Measurements from ENCODE around the gene STARD6.
"Not testable (repeated sequence)": the region's sequence is repeated elsewhere in the genome, so short reads cannot be mapped to it uniquely, and the experiment has no call there.

The STARD6 gene

DNA sequence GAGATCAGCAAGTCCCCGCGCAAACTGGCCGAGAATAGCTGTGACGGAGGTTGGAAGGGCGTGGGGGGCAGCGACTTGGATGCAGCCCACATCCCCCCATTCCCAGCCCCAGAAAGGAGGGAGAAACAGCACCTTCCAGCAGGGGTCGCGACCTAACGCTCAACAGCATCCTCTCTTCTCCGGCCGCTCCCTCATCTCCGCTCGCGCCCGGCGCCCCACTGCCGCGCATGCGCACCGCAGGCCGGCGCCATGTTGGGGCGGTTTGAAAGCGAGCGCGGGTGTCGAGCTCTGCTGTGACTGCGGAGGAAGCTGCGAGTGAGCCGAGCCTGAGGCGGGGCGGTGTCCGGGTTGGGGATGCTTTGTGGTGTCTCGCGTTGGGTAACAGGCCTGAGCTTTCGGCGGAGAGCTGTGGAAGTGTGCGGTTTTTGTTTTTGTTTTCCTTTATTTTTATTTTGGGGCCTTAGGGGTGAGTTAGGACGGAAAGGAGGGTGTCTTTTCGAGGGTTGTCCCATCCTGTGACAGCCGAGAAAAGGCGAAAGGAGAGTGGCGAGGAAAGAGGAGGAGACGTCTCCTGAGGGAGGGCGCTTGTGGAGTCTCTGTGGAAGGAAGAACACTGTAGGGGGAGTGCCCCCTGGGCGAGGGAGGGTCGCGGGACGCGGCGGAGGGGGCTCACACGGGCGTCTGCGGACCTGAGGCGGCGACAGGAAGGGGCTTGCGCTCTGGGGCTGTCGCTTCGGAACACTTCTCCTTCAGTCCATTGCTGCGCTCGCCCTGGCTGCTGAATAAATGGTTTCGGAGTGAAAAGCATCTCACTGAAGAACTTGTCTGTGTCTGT lies at the start of gene STARD6, which contains the start of gene C18orf54:
Gene STARD6 (minus strand): TSS at position 199 of the 835 bp plus-strand sequence. CDS start 3,285 bp downstream, outside the sequence.
Gene C18orf54 (plus strand): TSS at position 247 of the 835 bp plus-strand sequence. CDS start 2,667 bp downstream, outside the sequence.
- DNase-seq, result peak; percentile 84 to 92

GRCh38 chr18:54405290-54405689 lies 47.6 kb upstream of the STARD6 start:
- DNase-seq, result no peak

DNA sequence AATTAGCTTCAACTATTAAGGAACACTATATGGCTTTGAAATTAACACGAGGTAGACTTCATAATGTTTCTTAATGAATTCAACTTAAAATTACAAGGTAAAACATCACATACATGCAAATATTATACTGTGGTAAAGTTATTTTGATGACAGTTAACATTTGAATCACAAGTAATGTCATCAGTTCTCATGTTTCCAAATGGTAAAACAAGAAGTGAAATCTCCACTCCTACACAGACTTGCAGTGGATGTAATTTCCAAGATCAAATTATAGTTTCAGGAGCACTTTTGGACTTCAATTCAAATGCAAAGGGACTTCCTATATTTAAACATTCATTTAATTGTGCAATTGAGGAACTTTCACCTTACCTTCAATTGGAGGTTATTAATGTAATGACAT lies 39.1 kb upstream of the STARD6 start:
- no peak for DNase-seq

DNA sequence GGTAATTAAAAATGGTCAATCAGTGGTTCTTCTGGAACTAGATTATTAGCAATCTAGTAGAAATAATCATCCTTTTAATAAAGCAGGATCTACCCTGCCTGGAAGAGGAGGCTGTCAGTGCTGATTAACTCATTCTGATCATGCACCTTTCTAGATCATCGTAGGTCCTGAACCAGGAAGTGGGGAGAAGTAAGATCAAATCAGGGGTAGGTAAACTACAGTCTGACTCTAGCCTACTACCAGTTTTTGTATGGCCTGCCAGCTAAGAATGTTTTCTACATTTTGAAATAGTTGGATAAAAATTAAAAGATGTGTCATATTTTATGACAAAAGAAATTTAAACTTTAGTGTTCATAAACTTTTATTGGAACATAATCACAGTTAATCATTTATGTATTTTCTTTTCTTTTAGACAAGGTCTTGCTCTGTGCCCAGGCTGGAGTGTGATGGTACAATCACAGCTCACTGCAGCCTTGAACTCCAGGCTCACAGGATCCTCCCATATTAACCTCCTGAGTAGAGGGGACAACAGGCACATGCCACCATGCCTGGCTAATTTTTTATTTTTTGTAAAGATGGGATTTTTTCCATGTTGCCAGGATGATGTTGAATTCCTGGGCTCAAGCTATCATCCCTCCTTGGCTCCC lies 36.1 kb upstream of the STARD6 start:
- no peak for DNase-seq

DNA sequence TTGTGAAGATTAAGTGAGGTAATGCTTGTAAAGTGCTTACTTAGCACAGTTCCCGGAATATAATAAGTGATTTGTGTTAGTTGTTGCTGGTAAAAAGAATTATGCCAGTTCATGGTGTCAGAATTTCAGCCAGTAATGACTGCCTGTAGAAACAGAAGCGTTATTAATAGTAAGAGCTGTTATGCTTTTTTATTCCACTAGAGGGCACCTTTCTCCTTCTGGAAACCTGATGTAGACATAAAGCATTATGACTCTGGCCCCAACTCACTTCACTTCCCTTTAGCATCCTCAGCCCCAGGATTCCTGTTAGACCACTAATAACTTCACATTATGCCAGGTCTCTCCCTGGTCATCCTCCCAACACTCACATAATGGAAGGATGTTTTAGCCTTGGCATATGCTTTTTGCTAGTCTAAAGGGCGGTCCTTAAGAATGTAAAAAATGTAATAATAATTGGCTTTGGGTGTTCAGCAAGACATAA lies 34.9 kb upstream of the STARD6 start:
- peak; percentile 22 to 60 for DNase-seq

DNA sequence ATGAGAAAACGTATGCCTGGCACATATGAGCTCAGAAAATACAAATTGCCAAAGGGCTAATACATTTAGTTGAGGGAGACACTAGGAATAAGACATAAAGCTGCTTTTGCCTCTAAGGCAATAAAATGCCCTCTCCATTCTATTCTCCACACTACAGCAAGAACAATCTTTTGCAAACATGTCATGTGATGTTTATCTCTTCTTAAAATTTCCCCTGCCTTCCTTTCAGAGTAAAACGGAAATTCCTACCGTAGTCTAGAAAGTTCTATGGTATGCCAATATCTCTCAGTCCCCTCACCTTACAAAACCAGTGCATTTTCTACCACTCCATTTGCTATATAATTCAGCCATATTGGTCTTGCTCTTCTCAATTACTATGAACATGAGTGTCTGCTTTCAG lies 33.2 kb upstream of the STARD6 start:
- DNase-seq, result no peak

DNA sequence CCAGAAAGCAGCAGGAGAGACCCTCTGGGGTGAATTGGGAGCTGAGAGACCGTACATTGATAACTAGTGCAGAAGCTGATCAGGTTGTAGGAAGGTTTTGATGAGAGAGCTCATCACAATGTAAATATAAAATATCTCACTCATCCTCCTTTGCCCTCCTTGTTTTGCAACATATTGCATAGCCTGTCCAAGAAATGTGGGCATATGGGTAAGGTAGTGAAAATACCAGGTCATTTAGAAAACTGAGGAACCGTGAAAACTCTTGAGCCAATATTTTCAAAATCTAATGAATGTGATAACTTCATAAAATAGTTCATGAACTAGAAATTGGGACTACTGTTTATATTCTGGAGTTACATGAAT lies 31.5 kb upstream of the STARD6 start:
- no peak for DNase-seq

GRCh38 chr18:54388203-54389142 lies 30.8 kb upstream of the STARD6 start:
- no peak for DNase-seq

DNA sequence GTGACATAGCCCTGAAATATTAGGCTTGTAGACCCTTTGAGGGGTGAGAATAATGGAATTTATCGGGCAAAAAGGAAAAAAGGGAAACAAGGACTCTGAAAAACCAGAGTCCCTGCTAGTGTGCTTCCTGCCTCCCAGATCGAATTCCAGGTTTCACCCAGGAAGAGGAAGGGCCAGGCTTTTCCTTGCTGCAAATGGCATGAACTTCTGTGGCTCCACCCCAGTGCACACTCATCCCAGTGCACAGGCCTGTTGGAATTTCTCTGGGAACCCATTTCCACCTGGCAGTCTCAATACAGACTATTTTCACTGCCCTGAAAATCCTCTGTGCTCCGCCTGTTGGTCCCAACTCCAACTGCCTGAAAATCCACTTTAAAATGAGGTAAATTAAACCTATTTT lies 30.0 kb upstream of the STARD6 start:
- DNase-seq, result no peak

GRCh38 chr18:54386800-54387495 lies 29.3 kb upstream of the STARD6 start:
- DNase-seq, result not testable (repeated sequence)

DNA sequence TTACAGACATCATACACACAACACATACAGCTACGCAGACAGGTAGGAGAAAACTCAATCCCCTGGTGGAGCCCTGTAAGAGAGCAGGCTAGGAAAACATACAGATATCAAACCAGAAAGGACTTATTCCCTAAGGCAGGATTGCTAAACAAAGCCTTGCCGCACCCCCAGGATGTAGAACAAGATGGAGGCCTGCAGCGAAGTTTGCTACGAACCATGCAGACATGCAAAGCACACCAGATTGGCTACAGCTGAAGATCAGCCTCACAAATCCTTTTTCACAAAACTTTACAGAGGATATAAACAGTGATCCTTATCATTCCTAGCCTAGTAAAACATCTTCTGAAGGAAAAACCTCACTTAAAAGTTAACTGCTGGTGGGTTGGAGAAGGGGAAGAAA lies 28.4 kb upstream of the STARD6 start:
- no peak for DNase-seq

- no peak for DNase-seq
Observed at GRCh38 chr18:54382733-54383252, 25.1 kb upstream of the STARD6 start.

- no peak for DNase-seq
Observed at GRCh38 chr18:54382076-54382475, 24.4 kb upstream of the STARD6 start.

DNA sequence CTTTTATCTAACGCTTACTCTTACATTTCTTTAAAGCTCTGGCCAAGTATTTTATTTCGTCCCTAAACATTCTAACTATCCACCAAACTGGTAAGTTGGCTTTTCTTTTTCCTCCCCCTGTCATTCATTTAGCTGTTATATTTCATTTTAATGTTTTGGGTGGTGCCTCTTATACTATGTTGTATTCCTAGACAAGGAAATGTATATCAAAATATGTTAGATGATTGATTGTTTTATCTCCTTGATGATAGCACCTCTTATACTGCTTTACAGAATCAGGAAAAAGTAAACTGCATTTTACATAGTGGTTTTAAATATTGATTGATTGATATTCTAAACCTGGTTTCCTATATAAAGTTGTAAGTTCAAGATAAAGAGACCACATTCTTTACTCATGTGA lies 24.0 kb upstream of the STARD6 start:
- DNase-seq, result no peak

DNA sequence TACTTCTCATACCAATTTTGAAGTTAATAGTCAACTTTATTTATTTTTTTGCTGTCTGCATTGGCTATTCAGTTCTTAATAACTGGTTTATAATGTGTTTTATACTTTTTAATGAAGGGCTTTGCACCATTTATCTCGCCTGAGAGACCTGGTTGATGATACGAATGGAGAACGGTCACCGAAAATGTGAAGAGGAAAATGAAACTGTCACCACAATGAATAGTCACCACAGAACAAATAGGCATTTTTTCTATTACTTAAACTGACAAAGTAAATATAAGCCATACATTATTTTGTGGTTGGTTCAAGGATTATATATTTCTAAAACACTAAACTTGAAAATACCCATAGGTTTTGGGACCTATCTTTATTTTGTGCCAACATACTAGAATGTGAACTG lies 20.4 kb upstream of the STARD6 start:
- DNase-seq, result no peak

GRCh38 chr18:54360406-54360805 lies 2.7 kb upstream of the STARD6 start:
- no peak for DNase-seq

GRCh38 chr18:54359233-54359632 lies 1.6 kb upstream of the STARD6 start:
- no peak for DNase-seq

DNA sequence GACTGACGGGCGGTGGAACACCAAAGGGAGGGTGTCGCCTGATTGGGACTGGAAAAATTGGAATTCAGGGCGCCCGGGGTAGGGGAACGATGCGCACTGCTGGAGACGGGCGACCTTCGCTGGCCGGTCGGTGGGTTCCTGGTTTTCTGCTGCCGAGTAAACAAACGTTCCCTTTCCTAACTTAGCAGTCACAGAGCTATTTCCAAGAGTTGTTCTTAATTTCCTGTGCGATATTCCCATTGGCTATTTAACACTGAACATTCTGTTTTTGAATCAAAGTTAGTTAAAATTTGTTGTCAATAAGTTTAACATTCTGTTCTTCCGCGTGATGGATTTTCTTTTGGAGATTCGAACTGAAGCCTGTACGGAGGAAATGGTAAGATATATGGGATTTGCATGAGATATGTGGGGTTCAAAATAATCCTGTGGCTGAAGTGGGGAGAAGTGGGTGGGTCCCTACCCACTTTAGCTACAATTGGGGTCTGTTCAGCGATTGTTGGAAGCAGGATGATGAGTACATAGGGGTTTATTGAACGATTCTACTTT lies 910 bp upstream of the STARD6 start:
- no peak for DNase-seq

DNA sequence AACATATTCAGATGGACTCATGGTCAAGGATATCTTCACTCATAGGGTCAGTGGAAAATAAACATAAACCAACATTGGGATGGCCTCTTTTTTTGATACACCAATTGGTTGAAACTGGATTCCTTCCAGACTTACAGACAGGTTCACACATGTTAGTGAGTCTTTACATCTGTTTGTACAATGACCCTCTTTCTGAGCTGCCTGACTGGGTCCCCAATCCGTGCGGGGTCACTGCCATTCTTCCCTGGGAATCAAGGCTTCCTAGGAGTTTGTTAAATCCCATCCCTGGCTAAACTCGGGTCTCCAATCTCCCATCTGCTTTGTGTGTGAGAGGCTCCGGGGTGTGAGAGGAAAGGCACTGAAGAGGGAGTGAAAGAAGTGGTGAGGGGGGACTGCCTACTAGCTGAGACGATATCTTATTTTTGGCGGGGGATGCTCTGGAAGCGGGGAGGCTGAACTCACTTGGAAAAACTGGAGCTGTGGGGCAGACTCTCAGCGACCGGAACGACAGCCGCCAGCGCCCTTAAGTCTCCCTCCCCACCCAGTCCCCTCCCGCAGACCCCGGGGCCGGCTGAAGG lies 487 bp downstream of the STARD6 start:
- peak in 1 of 2 experiments; percentile 69 for DNase-seq

DNA sequence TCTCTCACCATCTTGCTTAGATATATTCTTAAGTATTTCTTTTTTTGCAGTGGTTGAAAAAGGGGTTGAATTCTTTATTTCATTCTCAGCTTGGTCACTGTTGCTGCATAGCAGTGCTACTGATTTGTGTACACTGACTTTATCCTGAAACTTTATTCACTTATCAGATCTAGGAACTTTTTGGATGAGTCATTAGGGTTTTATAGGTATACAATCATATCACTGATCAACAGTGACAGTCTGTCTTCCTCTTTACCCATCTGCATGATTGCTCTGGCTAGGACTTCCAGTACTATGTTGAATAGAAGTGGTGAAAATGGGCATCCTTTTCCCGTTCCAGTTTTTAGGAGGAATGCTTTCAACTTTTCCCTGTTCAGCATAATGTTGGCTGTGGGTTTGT lies 6.5 kb downstream of the STARD6 start:
- DNase-seq, result no peak

- DNase-seq, result no peak
Observed at GRCh38 chr18:54338230-54338629, 19.4 kb downstream of the STARD6 start.
